ENCODE measurements around the gene MUC5B. TPM values are rescaled to one million over a fixed set of nuclear protein-coding genes. Genes with fewer than 3 reads are reported as not detected.
A peak's percentile ranks its signal among the peaks of the same experiment; 100 is the strongest.

The MUC5B gene
- total RNA-seq, 1 donor from 2014 or later: 16.0 TPM

GRCh38 chr11:1220941-1221721, 1.7 kb upstream of the MUC5B start:
- ATAC-seq: no peak

- ATAC-seq: no peak
Measured at GRCh38 chr11:1221848-1222311, 986 bp upstream of the MUC5B start.

GRCh38 chr11:1223346-1224110, 662 bp downstream of the MUC5B start:
- no peak for ATAC-seq

- peak; percentile 9 for ATAC-seq
Measured at GRCh38 chr11:1224111-1224490, 1.2 kb downstream of the MUC5B start.

- no peak for ATAC-seq
Measured at GRCh38 chr11:1224491-1225385, 1.9 kb downstream of the MUC5B start.

- ATAC-seq: no peak
Measured at GRCh38 chr11:1225386-1226225, 2.7 kb downstream of the MUC5B start.

GRCh38 chr11:1226226-1226985, 3.5 kb downstream of the MUC5B start:
- no peak for ATAC-seq

- ATAC-seq: no peak
Measured at GRCh38 chr11:1226986-1227550, 4.2 kb downstream of the MUC5B start.

- ATAC-seq: no peak
Measured at GRCh38 chr11:1227551-1228100, 4.8 kb downstream of the MUC5B start.

- no peak for ATAC-seq
Measured at GRCh38 chr11:1228101-1228821, 5.4 kb downstream of the MUC5B start.

GRCh38 chr11:1228921-1229451, 6.1 kb downstream of the MUC5B start:
- no peak for ATAC-seq

GRCh38 chr11:1229471-1230120, 6.7 kb downstream of the MUC5B start:
- ATAC-seq: no peak

- ATAC-seq: no peak
Measured at GRCh38 chr11:1230121-1230455, 7.2 kb downstream of the MUC5B start.

GRCh38 chr11:1230456-1231395, 7.9 kb downstream of the MUC5B start:
- ATAC-seq: no peak

- no peak for ATAC-seq
Measured at GRCh38 chr11:1231396-1232020, 8.6 kb downstream of the MUC5B start.

GRCh38 chr11:1232021-1232882, 9.4 kb downstream of the MUC5B start:
- ATAC-seq: no peak

All from esophagus mucosa (tissue), 1 donor.